ENCODE measurements around the gene TPSD1.

Gene TPSD1

GRCh38 chr16:1285669-1286512 lies 30.0 kb downstream of the TPSD1 start:
- DNase-seq (ENCODE audit: low read depth, low spot score): no peak
- H3K4me3 ChIP-seq (ENCODE audit: low read depth, low read length): no peak overlapping the region
- TF ChIP-seq CTCF (IDR thresholded peaks at IDR 0.05; ENCODE audit: low read depth, low read length): no peak
- in situ Hi-C loops (cut with HindIII; ENCODE audit: low sequenced_read_pairs): no loop called here

GRCh38 chr16:1286513-1287094 lies 30.7 kb downstream of the TPSD1 start:
- DNase-seq (ENCODE audit: low read depth, low spot score): no peak
- in situ Hi-C loops (cut with HindIII; ENCODE audit: low sequenced_read_pairs): no loop called here
- TF ChIP-seq CTCF (IDR thresholded peaks at IDR 0.05; ENCODE audit: low read depth, low read length): no peak
- no peak overlapping the region for H3K4me3 ChIP-seq (ENCODE audit: low read depth, low read length)

GRCh38 chr16:1287982-1288670 lies 32.3 kb downstream of the TPSD1 start:
- TF ChIP-seq CTCF (IDR thresholded peaks at IDR 0.05; ENCODE audit: low read depth, low read length): no peak
- DNase-seq (ENCODE audit: low read depth, low spot score): no peak

GRCh38 chr16:1288813-1289476 lies 33.1 kb downstream of the TPSD1 start:
- TF ChIP-seq CTCF (IDR thresholded peaks at IDR 0.05; ENCODE audit: low read depth, low read length): no peak
- in situ Hi-C loops (cut with HindIII; ENCODE audit: low sequenced_read_pairs): no loop called here
- no peak for DNase-seq (ENCODE audit: low read depth, low spot score)

More at GRCh38 chr16:1287982-1288670, 32.3 kb downstream of the TPSD1 start:
- no peak overlapping the region for H3K4me3 ChIP-seq (ENCODE audit: low read depth, low read length)
- in situ Hi-C loops (cut with HindIII; ENCODE audit: low sequenced_read_pairs): no loop called here

GRCh38 chr16:1289477-1289866 lies 33.6 kb downstream of the TPSD1 start:
- DNase-seq (ENCODE audit: low read depth, low spot score): no peak
- H3K4me3 ChIP-seq (ENCODE audit: low read depth, low read length): no peak overlapping the region
- TF ChIP-seq CTCF (IDR thresholded peaks at IDR 0.05; ENCODE audit: low read depth, low read length): no peak
- in situ Hi-C loops (cut with HindIII; ENCODE audit: low sequenced_read_pairs): no loop called here

More at GRCh38 chr16:1288813-1289476, 33.1 kb downstream of the TPSD1 start:
- H3K4me3 ChIP-seq (ENCODE audit: low read depth, low read length): no peak overlapping the region

- TF ChIP-seq CTCF (IDR thresholded peaks at IDR 0.05; ENCODE audit: low read depth, low read length): no peak
- in situ Hi-C loops (cut with HindIII; ENCODE audit: low sequenced_read_pairs): no loop called here
- no peak overlapping the region for H3K4me3 ChIP-seq (ENCODE audit: low read depth, low read length)
- no peak for DNase-seq (ENCODE audit: low read depth, low spot score)
Observed at GRCh38 chr16:1290063-1290501, 34.2 kb downstream of the TPSD1 start.
